ENCODE results near the gene SEMA5B.

DNA sequence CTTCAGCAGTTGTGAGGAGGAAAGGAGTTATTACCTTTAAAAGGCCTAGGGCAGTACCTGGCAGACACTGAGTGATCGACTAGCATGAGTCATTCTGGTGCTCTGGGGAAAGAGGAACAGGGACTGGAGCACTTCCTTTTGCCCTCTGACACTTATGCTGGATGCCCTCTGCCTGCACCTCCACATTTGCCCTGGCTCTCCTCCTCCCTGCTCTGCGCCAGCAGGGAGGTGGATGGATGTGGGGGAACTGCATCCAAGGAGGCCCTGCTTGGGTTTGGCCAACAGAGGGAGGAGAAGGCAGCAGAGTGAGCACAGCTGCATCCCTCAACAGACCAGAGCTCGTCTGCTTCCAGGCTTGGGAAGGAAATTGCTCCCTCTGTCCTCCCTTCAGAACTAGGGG is 75.0 kb downstream of the SEMA5B start:
- TF ChIP-seq EZH2 (IDR thresholded peaks at IDR 0.05; ENCODE audit: low read length), result no peak
- TF ChIP-seq, protein P1, sequence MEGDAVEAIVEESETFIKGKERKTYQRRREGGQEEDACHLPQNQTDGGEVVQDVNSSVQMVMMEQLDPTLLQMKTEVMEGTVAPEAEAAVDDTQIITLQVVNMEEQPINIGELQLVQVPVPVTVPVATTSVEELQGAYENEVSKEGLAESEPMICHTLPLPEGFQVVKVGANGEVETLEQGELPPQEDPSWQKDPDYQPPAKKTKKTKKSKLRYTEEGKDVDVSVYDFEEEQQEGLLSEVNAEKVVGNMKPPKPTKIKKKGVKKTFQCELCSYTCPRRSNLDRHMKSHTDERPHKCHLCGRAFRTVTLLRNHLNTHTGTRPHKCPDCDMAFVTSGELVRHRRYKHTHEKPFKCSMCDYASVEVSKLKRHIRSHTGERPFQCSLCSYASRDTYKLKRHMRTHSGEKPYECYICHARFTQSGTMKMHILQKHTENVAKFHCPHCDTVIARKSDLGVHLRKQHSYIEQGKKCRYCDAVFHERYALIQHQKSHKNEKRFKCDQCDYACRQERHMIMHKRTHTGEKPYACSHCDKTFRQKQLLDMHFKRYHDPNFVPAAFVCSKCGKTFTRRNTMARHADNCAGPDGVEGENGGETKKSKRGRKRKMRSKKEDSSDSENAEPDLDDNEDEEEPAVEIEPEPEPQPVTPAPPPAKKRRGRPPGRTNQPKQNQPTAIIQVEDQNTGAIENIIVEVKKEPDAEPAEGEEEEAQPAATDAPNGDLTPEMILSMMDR (optimal IDR thresholded peaks at IDR 0.05 in 1 of 3, IDR thresholded peaks at IDR 0.05 in 1 of 3, conservative IDR thresholded peaks at IDR 0.05 in 1 of 3; ENCODE audit: extremely low read depth in 1 of 3, insufficient read depth in 2 of 3, low read length in 3 of 3), result peak in 2 of 3 experiments; percentile 5 to 10
